SU-DHL-6 (cell line): ENCODE measurements around the gene APAF1.
A peak's percentile ranks its signal among the peaks of the same experiment; 100 is the strongest.

Experiments used
- H2AFZ ChIP-seq: fragments of 200-600 bp; sonication (generic); 2 replicates; pipeline ENCODE4 v1.6.1; 2014; ENCODE audit warnings: low read depth, mild to moderate bottlenecking, moderate library complexity, mixed read lengths, antibody characterized with exemption, low read length; ENCODE audit not compliant: severe bottlenecking
- H3F3A ChIP-seq: fragments of 200-600 bp; shearing (Covaris generic); 2 replicates; pipeline ENCODE4 v1.6.0; 2016; ENCODE audit warnings: antibody characterized with exemption, mild to moderate bottlenecking; ENCODE audit not compliant: insufficient read depth
- H3K27ac ChIP-seq: fragments of 200-600 bp; sonication (generic); 2 replicates; pipeline ENCODE4 v1.5.1; 2016; ENCODE audit warnings: low read depth, mild to moderate bottlenecking, low read length, moderate library complexity, mixed read lengths
- H3K27me3 ChIP-seq: fragments of 200-600 bp; sonication (generic), shearing (Covaris generic); 2 replicates; pipeline ENCODE4 v1.6.0; 2014; ENCODE audit warnings: mild to moderate bottlenecking, low read length
- H3K36me3 ChIP-seq: fragments of 200-600 bp; sonication (generic); 2 replicates; pipeline ENCODE4 v1.6.1; 2014; ENCODE audit warnings: mild to moderate bottlenecking, low read length, mixed read lengths
- H3K4me2 ChIP-seq: fragments of 300-600, 200-600 bp; shearing (Covaris generic), sonication (generic); 2 replicates; pipeline ENCODE4 v1.6.0; 2014; ENCODE audit warnings: low read length, low read depth, mild to moderate bottlenecking; ENCODE audit not compliant: poor library complexity, severe bottlenecking
- H3K4me3 ChIP-seq: fragments of 200-600 bp; sonication (generic); 2 replicates; pipeline ENCODE4 v1.5.1; 2014; ENCODE audit warnings: antibody characterized with exemption, low read length, mild to moderate bottlenecking, mixed read lengths; ENCODE audit not compliant: insufficient read depth, poor library complexity, severe bottlenecking
- H3K79me2 ChIP-seq: fragments of 200-600 bp; sonication (generic); 2 replicates; pipeline ENCODE4 v1.6.1; 2014; ENCODE audit warnings: mild to moderate bottlenecking, low read length, moderate library complexity; ENCODE audit not compliant: insufficient read depth
- H3K9ac ChIP-seq: fragments of 200-600 bp; sonication (generic); 2 replicates; pipeline ENCODE4 v1.7.0; 2014; ENCODE audit warnings: mild to moderate bottlenecking, low read length
- H3K9me2 ChIP-seq: fragments of 200-600 bp; sonication (generic); replicated peaks from 2 replicates; pipeline ENCODE4 v1.6.1; 2014; ENCODE audit warnings: low read length; ENCODE audit not compliant: insufficient read depth
- H3K9me3 ChIP-seq: fragments of 200-600 bp; sonication (generic); 2 replicates; pipeline ENCODE4 v1.6.1; 2014; ENCODE audit warnings: low read length, mixed read lengths; ENCODE audit not compliant: insufficient read depth
- H4K20me1 ChIP-seq: fragments of 200-600 bp; sonication (generic); 2 replicates; pipeline ENCODE4 v1.6.1; 2014; ENCODE audit warnings: low read depth, mild to moderate bottlenecking, antibody characterized with exemption, low read length, moderate library complexity, mixed read lengths
- EZH2phosphoT487 ChIP-seq: fragments of 200-600 bp; sonication (generic), shearing (Covaris generic); conservative IDR thresholded peaks from 2 replicates; pipeline ENCODE4 v1.6.1; 2018; ENCODE audit warnings: mild to moderate bottlenecking, antibody characterized with exemption, low read length, moderate library complexity, mixed read lengths
- TF ChIP-seq, protein P1 (sequence below): fragments of 200-600 bp; sonication (generic); IDR thresholded peaks from one replicate; pipeline ENCODE4 v1.5.1; 2017; ENCODE audit warnings: antibody characterized with exemption, mild to moderate bottlenecking, low read length, moderate library complexity; ENCODE audit not compliant: insufficient read depth, poor library complexity, severe bottlenecking

Gene APAF1

DNA sequence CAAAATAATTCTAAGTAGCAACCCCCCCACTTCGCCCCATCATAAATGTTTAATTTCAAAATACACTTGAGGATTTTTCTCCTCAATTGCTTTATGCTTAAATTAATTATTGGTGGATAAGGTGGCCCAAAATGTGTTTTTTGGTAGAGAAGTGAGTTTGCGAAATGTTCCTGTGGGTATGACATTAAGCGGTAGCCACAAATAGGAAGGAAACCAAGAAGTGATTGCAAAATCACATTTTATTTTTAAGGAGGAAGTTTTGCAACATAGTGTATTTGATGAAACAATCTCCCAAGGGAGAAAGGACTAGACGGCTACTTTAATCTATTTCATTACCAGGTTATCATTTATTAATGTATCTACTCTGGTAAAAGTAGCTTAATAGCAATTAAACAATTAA lies 26.1 kb upstream of the APAF1 start:
- TF ChIP-seq, protein P1, sequence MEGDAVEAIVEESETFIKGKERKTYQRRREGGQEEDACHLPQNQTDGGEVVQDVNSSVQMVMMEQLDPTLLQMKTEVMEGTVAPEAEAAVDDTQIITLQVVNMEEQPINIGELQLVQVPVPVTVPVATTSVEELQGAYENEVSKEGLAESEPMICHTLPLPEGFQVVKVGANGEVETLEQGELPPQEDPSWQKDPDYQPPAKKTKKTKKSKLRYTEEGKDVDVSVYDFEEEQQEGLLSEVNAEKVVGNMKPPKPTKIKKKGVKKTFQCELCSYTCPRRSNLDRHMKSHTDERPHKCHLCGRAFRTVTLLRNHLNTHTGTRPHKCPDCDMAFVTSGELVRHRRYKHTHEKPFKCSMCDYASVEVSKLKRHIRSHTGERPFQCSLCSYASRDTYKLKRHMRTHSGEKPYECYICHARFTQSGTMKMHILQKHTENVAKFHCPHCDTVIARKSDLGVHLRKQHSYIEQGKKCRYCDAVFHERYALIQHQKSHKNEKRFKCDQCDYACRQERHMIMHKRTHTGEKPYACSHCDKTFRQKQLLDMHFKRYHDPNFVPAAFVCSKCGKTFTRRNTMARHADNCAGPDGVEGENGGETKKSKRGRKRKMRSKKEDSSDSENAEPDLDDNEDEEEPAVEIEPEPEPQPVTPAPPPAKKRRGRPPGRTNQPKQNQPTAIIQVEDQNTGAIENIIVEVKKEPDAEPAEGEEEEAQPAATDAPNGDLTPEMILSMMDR, result no peak
- no peak for TF ChIP-seq EZH2phosphoT487
- no peaks in the 10 kb centered on the region for H3K36me3 ChIP-seq
- no peak overlapping the region for H3K27ac ChIP-seq
- peaks cover 5% of the 10 kb centered on the region; the same call in 1 of the 2 replicates for H3F3A ChIP-seq
- no peak overlapping the region for H3K9ac ChIP-seq
- no peaks in the 10 kb centered on the region for H3K79me2 ChIP-seq
- H3K9me2 ChIP-seq, result no peaks in the 10 kb centered on the region
- no peaks in the 10 kb centered on the region for H3K27me3 ChIP-seq
- H2AFZ ChIP-seq, result no peak overlapping the region
- H3K9me3 ChIP-seq, result no peaks in the 10 kb centered on the region
- H4K20me1 ChIP-seq, result no peaks in the 10 kb centered on the region
- H3K4me2 ChIP-seq, result no peak overlapping the region
- H3K4me3 ChIP-seq, result no peak overlapping the region

DNA sequence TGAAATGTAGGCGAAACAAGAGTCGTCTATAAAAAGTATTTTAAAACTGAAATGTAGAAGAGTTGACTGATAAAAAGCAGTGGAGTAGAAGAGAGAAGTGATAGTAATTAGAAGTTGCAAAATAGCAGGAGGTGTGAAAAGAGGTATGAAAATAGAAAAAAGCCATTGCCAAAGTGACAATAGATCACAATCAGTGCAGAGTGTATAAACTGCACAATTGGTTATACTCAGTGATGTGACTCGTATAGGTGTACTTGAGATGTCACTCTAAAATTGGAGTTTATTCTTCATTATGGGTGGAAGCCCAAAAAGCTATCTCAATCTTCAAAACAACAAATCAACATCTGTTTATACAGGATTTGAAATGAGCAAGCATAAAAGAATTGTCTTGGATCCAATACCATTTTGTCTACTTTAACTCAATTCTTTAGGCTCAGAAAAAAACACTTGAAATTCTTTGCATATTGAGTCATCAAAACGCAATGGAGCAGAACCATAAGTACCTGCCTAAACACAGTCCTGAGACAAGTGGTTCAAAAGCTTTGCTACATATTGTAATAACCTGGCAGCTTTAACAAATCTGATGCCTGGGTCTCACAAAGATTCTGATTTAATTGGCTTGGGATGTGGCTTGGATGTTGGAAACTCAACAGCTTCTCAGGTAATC lies 9.3 kb upstream of the APAF1 start:
- H3K27ac ChIP-seq, result no peak overlapping the region
- peak overlapping the region; percentile 16 for H3K4me2 ChIP-seq
- no peaks in the 10 kb centered on the region for H3K9me2 ChIP-seq
- 0 out of 2 replicates have a peak, but pooled peaks cover 4% of the 10 kb centered on the region for H3K36me3 ChIP-seq
- H3K27me3 ChIP-seq, result no peaks in the 10 kb centered on the region
- no peaks in the 10 kb centered on the region for H3F3A ChIP-seq
- peaks cover 52% of the 10 kb centered on the region for H3K79me2 ChIP-seq
- TF ChIP-seq, protein P1, result no peak
- TF ChIP-seq EZH2phosphoT487, result no peak
- H3K4me3 ChIP-seq, result no peak overlapping the region
- H3K9ac ChIP-seq, result no peak overlapping the region
- H2AFZ ChIP-seq, result no peak overlapping the region
- no peaks in the 10 kb centered on the region for H3K9me3 ChIP-seq
- no peaks in the 10 kb centered on the region for H4K20me1 ChIP-seq

DNA sequence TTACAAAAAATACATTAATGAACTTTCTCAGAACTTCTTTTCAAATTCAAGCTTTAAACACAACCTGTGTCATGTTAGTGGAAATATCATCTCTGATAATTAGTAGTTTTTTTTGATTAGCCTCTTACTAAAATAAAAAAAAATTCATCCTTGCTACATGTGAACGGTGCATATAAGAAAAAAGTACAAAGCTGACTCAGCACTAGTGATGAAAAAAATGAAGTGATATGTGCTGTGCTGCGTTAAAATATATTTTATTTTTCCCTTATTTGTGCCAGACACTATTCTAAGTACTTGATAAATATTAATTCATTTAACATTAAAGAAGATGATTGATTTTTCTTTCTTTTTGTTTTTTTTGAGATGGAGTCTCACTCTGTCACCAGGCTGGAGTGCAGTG lies 8.0 kb upstream of the APAF1 start:
- Histone ChIP-seq H3K9me2 (no peaks in the 10 kb centered on the region), H3F3A (no peaks in the 10 kb centered on the region), H3K27me3 (no peaks in the 10 kb centered on the region), H3K36me3 (0 out of 2 replicates have a peak, but pooled peaks cover 4% of the 10 kb centered on the region), H2AFZ (no peak overlapping the region), H3K27ac (no peak overlapping the region), H3K79me2 (peaks cover 65% of the 10 kb centered on the region), H3K9me3 (no peaks in the 10 kb centered on the region), H3K4me3 (no peak overlapping the region), H4K20me1 (no peaks in the 10 kb centered on the region), H3K9ac (no peak overlapping the region), H3K4me2 (no peak overlapping the region)
- TF ChIP-seq, protein P1, result no peak
- no peak for TF ChIP-seq EZH2phosphoT487
